ENCODE results near the gene ARHGAP12. TPM values are rescaled to one million over a fixed set of nuclear protein-coding genes. Genes with fewer than 3 reads are reported as not detected.
A peak's percentile ranks its signal among the peaks of the same experiment; 100 is the strongest.

Gene ARHGAP12
- total RNA-seq, 3 donors from 2014 or later = 40.0 to 102 (median 60.0) TPM

- Histone ChIP-seq H3K27ac (peak overlapping the region in 1 of 2 donors; percentile 32), H3K4me1 (no peaks in the 10 kb centered on the region)
- intact Hi-C loops (cut with DNase I; ENCODE audit: low total_unique reads) = no loop called here
These were observed 124.2 kb downstream of the ARHGAP12 start for GRCh38 chr10:31804352-31804810.

DNA sequence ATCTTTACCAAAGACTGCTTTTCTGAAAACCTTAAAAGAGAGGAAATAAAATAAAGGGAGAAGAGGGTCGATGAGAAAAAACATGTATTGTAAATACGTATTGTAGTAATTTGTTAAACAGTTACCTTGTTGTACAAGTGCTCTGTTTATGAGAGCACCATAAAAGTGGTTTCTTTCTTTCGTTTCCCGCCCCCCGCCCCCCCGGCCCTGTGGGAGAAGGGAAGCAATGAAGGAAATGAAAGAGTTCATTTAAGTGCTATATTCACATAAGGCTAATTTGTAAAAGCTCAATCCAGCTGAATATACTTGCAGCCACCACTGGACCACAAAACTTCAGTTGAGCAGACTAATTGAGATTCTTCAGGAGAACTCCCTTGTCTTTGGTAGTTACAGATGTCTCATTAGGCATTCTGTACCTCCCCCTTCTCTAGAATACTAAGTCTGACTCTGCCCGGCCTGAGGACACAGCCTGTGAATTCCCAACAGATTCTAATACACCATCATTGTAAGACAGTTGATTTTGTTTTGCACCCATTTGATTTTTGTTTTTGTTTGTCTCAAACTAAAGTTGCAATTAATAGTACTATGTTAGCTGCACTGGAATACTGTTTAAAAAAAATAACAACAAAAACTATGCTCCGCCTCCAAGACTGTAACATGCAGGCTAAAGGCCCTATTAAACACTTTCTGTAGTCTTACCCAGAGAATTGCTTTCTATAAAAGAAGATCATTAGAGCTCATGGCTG, 124.9 kb downstream of the ARHGAP12 start:
- intact Hi-C loops (cut with DNase I; ENCODE audit: low total_unique reads) = no loop called here
- TF ChIP-seq CTCF (IDR thresholded peaks at IDR 0.05) = no peak
- TF ChIP-seq POLR2A (IDR thresholded peaks at IDR 0.05) = no peak
- TF ChIP-seq POLR2AphosphoS5 (IDR thresholded peaks at IDR 0.05) = no peak

More at GRCh38 chr10:31804352-31804810, 124.2 kb downstream of the ARHGAP12 start:
- H3K9me3 ChIP-seq = no peaks in the 10 kb centered on the region
- H3K4me3 ChIP-seq = no peak overlapping the region
- H3K27me3 ChIP-seq = no peaks in the 10 kb centered on the region
- TF ChIP-seq POLR2AphosphoS5 (IDR thresholded peaks at IDR 0.05) (no peak), CTCF (IDR thresholded peaks at IDR 0.05) (no peak), POLR2A (IDR thresholded peaks at IDR 0.05) (no peak)
- DNase-seq (ENCODE audit: low spot score in 2 of 2) = no peak
- H3K36me3 ChIP-seq = no peaks in the 10 kb centered on the region

GRCh38 chr10:31799181-31799580, 129.4 kb downstream of the ARHGAP12 start:
- H3K4me3 ChIP-seq = no peak overlapping the region
- TF ChIP-seq CTCF (IDR thresholded peaks at IDR 0.05) (no peak), POLR2A (IDR thresholded peaks at IDR 0.05) (no peak), POLR2AphosphoS5 (IDR thresholded peaks at IDR 0.05) (no peak)
- H3K36me3 ChIP-seq = no peaks in the 10 kb centered on the region
- H3K27me3 ChIP-seq = no peaks in the 10 kb centered on the region
- no peak overlapping the region for H3K27ac ChIP-seq
- intact Hi-C loops (cut with DNase I; ENCODE audit: low total_unique reads) = no loop called here
- H3K9me3 ChIP-seq = no peaks in the 10 kb centered on the region
- H3K4me1 ChIP-seq = no peaks in the 10 kb centered on the region
- no peak for DNase-seq (ENCODE audit: low spot score in 2 of 2)

More for the DNA sequence above, 124.9 kb downstream of the ARHGAP12 start:
- Histone ChIP-seq H3K27me3 (no peaks in the 10 kb centered on the region), H3K4me1 (no peaks in the 10 kb centered on the region), H3K27ac (no peak overlapping the region), H3K4me3 (no peak overlapping the region), H3K36me3 (no peaks in the 10 kb centered on the region), H3K9me3 (no peaks in the 10 kb centered on the region)
- no peak for DNase-seq (ENCODE audit: low spot score in 2 of 2)

DNA sequence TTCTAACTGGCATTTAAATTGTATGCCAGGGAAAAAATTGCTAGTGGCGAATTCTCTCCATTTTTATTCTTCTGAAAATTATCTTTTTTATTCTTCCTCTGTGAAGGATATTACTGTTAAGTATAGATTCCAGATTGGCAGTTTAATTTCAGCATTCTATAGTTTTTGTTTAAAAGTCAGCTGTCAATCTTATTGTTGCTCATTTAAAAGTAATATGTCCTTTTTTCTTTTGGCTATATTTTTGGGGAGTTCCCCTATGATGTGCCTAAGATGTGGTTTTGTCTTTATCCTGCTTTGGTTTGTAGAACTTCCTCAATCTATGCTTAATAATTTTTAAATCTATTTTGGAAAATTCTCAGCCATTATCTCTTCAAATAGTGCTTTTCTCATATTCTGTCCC, 135.9 kb downstream of the ARHGAP12 start:
- intact Hi-C loops (cut with DNase I; ENCODE audit: low total_unique reads) = no loop called here
- no peak for DNase-seq (ENCODE audit: low spot score in 2 of 2)
- no peak for TF ChIP-seq CTCF (IDR thresholded peaks at IDR 0.05)
- no peak for TF ChIP-seq POLR2AphosphoS5 (IDR thresholded peaks at IDR 0.05)
- no peak for TF ChIP-seq POLR2A (IDR thresholded peaks at IDR 0.05)
- Histone ChIP-seq H3K27me3 (no peaks in the 10 kb centered on the region), H3K36me3 (no peaks in the 10 kb centered on the region), H3K27ac (no peak overlapping the region), H3K4me1 (no peaks in the 10 kb centered on the region), H3K4me3 (no peak overlapping the region), H3K9me3 (no peaks in the 10 kb centered on the region)

GRCh38 chr10:31789555-31789954, 139.1 kb downstream of the ARHGAP12 start:
- TF ChIP-seq CTCF (IDR thresholded peaks at IDR 0.05) (no peak), POLR2AphosphoS5 (IDR thresholded peaks at IDR 0.05) (no peak), POLR2A (IDR thresholded peaks at IDR 0.05) (no peak)
- DNase-seq (ENCODE audit: low spot score in 2 of 2) = no peak
- Histone ChIP-seq H3K4me1 (no peaks in the 10 kb centered on the region), H3K27me3 (no peaks in the 10 kb centered on the region), H3K9me3 (no peaks in the 10 kb centered on the region), H3K36me3 (no peaks in the 10 kb centered on the region), H3K4me3 (no peak overlapping the region), H3K27ac (no peak overlapping the region)
- intact Hi-C loops (cut with DNase I; ENCODE audit: low total_unique reads) = no loop called here
